Activated T-helper 1 cell treated with anti-CD3 and anti-CD28 coated beads, Interleukin-12 subunit alpha, Interleukin-12 subunit beta, Interleukin-2, Interleukin-4 antibody, amounts not matched to agents 30 ng/mL and 10 ng/mL and 1 ng/mL, durations not matched to agents 14 hours and 24 hours and 36 hours (primary cell): ENCODE data around the gene ZBTB1. TPM values are rescaled to one million over a fixed set of nuclear protein-coding genes. Genes with fewer than 3 reads are reported as not detected.
"Not testable (repeated sequence)": the region's sequence is repeated elsewhere in the genome, so short reads cannot be mapped to it uniquely, and the experiment has no call there.

Experiments
- DNase-seq: peaks from one replicate; pipeline ENCODE4 v3.0.0; 2021; ENCODE audit warnings: low spot score
- H3K27ac Mint-ChIP-seq: one replicate; pipeline ENCODE4 v1.8.0; 2021; ENCODE audit warnings: mild to moderate bottlenecking, mixed read lengths
- H3K27me3 Mint-ChIP-seq: one replicate; pipeline ENCODE4 v1.8.0; 2022; ENCODE audit warnings: mild to moderate bottlenecking, moderate library complexity, mixed read lengths; ENCODE audit not compliant: insufficient read depth
- H3K36me3 Mint-ChIP-seq: one replicate; pipeline ENCODE4 v1.8.0; 2021; ENCODE audit warnings: low read depth, mixed read lengths
- H3K4me1 Mint-ChIP-seq: one replicate; pipeline ENCODE4 v1.8.0; 2021; ENCODE audit warnings: low read depth, mixed read lengths
- H3K4me3 Mint-ChIP-seq: one replicate; pipeline ENCODE4 v1.8.0; 2021; ENCODE audit warnings: mild to moderate bottlenecking, moderate library complexity, mixed read lengths
- H3K9me3 Mint-ChIP-seq: one replicate; pipeline ENCODE4 v1.8.0; 2021; ENCODE audit warnings: mixed read lengths
- intact Hi-C: fragments of 100-400 bp; cut with micrococcal nuclease; formaldehyde crosslinking; loops from one replicate; pipeline ENCODE4 v1.15.1; 2024
- total RNA-seq: library from RNA; stranded (reverse); gene quantifications from 2 replicates; pipeline ENCODE4 v1.2.3, GENCODE V29; 2022

Gene ZBTB1
- total RNA-seq, 1 donor from 2014 or later, result 41.2 TPM

DNA sequence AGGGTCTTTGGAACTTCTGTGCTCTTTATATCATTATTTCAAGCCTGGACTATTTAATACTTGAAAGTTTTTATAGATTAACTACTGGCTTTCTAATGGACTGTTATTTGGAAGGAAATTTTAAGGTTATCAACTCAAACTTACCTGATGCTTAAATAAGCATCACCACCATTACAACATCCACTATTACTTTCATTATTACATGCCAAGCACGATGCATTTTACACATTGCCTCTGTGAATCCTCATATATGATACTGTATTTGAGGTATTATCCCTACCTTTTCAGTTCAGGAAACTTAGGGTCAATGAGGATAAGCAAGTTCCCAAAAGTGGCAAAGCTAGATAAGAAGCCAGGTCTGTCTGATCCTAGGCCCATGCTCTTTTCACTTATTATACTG lies 12.4 kb downstream of the ZBTB1 start:
- DNase-seq, result no peak
- Mint-ChIP-seq H3K4me1 (peaks cover 49% of the 10 kb centered on the region), H3K27me3 (no peaks in the 10 kb centered on the region), H3K27ac (no peak overlapping the region), H3K36me3 (peaks cover 5% of the 10 kb centered on the region), H3K9me3 (no peaks in the 10 kb centered on the region), H3K4me3 (no peak overlapping the region)
- intact Hi-C loops, result no loop called here

- H3K27ac Mint-ChIP-seq, DNase-seq, intact Hi-C loops, H3K36me3 Mint-ChIP-seq, H3K27me3 Mint-ChIP-seq, H3K4me3 Mint-ChIP-seq, H3K9me3 Mint-ChIP-seq: not testable (repeated sequence)
- H3K4me1 Mint-ChIP-seq, result peaks cover 44% of the 10 kb centered on the region
Observed at GRCh38 chr14:64517667-64518066, 13.1 kb downstream of the ZBTB1 start.

DNA sequence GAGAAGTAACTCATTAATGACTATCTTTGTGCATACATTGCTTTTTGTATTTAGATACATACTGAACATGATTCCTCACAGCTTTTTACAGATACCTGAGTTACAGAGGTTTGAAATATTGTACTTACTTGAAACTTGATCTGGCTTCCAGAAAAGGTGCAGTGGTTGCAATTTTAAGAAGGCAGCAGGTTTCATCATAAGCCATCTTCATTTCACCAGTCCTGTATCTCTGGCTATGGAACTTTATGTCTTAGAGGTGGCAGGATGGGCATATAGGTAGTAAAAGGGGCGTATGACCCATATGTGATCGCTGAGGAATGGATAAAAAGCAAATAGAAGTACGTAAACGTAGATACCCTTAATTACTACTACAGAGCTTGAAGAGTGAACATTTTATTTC lies 13.7 kb downstream of the ZBTB1 start:
- Mint-ChIP-seq H3K4me1 (peaks cover 44% of the 10 kb centered on the region), H3K9me3 (no peaks in the 10 kb centered on the region), H3K4me3 (no peak overlapping the region), H3K27me3 (no peaks in the 10 kb centered on the region), H3K36me3 (peaks cover 5% of the 10 kb centered on the region), H3K27ac (no peak overlapping the region)
- intact Hi-C loops, result no loop called here
- DNase-seq, result no peak

GRCh38 chr14:64520699-64521098 lies 16.1 kb downstream of the ZBTB1 start:
- no peaks in the 10 kb centered on the region for H3K27me3 Mint-ChIP-seq
- intact Hi-C loops, result no loop called here
- H3K4me1 Mint-ChIP-seq, result peaks cover 33% of the 10 kb centered on the region
- no peak for DNase-seq
- H3K27ac Mint-ChIP-seq, result no peak overlapping the region
- peaks cover 6% of the 10 kb centered on the region for H3K36me3 Mint-ChIP-seq
- H3K9me3 Mint-ChIP-seq, result no peaks in the 10 kb centered on the region
- H3K4me3 Mint-ChIP-seq, result no peak overlapping the region

DNA sequence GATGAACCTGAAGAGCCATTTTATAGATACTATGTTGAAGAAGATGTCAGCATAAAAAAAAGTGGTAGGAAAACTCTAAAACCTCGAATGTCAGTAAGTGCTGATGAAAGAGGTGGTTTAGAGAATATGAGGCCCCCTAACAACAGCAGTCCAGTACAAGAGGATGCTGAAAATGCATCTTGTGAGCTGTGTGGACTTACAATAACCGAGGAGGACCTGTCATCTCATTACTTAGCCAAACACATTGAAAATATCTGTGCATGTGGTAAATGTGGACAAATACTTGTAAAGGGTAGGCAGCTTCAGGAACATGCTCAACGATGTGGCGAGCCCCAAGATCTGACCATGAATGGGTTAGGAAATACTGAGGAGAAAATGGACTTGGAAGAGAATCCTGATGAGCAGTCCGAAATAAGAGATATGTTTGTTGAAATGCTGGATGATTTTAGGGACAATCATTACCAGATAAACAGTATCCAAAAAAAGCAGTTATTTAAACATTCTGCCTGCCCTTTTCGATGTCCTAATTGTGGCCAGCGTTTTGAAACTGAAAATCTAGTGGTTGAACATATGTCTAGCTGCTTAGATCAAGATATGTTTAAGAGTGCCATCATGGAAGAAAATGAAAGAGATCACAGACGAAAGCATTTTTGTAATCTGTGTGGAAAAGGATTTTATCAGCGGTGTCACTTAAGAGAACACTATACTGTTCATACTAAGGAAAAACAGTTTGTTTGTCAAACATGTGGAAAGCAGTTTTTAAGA lies 18.2 kb downstream of the ZBTB1 start:
- Mint-ChIP-seq H3K9me3 (no peaks in the 10 kb centered on the region), H3K27me3 (no peaks in the 10 kb centered on the region), H3K4me1 (peaks cover 19% of the 10 kb centered on the region), H3K4me3 (no peak overlapping the region), H3K36me3 (peaks cover 16% of the 10 kb centered on the region), H3K27ac (no peak overlapping the region)
- intact Hi-C loops, result no loop called here
- DNase-seq, result no peak

DNA sequence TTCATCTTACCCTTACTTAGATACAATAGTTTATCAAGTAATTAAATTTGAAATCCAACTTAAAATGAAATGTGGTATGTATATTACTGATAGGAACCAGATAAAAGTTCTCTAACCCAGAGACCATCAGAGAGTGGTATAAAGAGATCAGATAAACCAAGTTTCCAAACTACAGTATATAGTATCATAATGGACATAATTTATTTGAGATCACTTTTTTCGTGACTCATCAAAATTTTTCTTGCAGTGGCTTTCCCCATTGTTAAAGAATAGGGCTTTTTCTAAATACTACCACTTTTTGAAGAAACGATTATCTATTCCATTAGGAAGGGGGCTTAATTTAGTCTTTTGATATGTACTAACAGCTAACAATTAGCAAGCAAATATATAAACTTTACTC lies 20.8 kb downstream of the ZBTB1 start:
- intact Hi-C loops, result no loop called here
- Mint-ChIP-seq H3K36me3 (peaks cover 21% of the 10 kb centered on the region), H3K9me3 (no peaks in the 10 kb centered on the region), H3K27me3 (no peaks in the 10 kb centered on the region), H3K4me1 (peaks cover 9% of the 10 kb centered on the region), H3K27ac (no peak overlapping the region), H3K4me3 (no peak overlapping the region)
- DNase-seq, result no peak

DNA sequence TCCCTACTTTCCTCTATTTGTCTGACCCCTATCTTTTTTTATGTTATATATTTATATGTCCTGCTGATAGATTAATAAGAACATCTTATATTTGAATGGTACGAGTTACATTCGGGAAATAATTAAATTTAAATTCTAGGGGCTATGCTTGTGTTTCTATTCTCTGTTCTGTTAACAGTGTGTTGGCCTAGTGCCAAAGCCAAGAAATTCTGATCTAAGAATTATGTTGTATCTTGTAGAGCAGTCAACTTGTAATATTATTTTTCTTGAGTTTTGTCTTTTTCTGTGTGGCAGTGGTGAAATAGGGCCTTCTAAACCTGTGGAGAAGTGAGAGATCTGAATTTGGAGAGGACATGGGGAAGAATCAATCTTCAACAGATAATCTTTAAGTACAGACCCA lies 27.0 kb downstream of the ZBTB1 start:
- Mint-ChIP-seq H3K9me3 (no peaks in the 10 kb centered on the region), H3K4me1 (no peaks in the 10 kb centered on the region), H3K4me3 (no peak overlapping the region), H3K27me3 (no peaks in the 10 kb centered on the region), H3K27ac (no peak overlapping the region), H3K36me3 (peaks cover 12% of the 10 kb centered on the region)
- intact Hi-C loops, result no loop called here
- DNase-seq, result no peak

GRCh38 chr14:64536488-64537245 lies 32.1 kb downstream of the ZBTB1 start:
- no peak overlapping the region for H3K4me3 Mint-ChIP-seq
- peaks cover 6% of the 10 kb centered on the region for H3K9me3 Mint-ChIP-seq
- no peak for DNase-seq
- H3K36me3 Mint-ChIP-seq, result peaks cover 4% of the 10 kb centered on the region
- peaks cover 25% of the 10 kb centered on the region for H3K27me3 Mint-ChIP-seq
- intact Hi-C loops, result no loop called here
- H3K27ac Mint-ChIP-seq, result no peak overlapping the region
- H3K4me1 Mint-ChIP-seq, result peaks cover 25% of the 10 kb centered on the region

DNA sequence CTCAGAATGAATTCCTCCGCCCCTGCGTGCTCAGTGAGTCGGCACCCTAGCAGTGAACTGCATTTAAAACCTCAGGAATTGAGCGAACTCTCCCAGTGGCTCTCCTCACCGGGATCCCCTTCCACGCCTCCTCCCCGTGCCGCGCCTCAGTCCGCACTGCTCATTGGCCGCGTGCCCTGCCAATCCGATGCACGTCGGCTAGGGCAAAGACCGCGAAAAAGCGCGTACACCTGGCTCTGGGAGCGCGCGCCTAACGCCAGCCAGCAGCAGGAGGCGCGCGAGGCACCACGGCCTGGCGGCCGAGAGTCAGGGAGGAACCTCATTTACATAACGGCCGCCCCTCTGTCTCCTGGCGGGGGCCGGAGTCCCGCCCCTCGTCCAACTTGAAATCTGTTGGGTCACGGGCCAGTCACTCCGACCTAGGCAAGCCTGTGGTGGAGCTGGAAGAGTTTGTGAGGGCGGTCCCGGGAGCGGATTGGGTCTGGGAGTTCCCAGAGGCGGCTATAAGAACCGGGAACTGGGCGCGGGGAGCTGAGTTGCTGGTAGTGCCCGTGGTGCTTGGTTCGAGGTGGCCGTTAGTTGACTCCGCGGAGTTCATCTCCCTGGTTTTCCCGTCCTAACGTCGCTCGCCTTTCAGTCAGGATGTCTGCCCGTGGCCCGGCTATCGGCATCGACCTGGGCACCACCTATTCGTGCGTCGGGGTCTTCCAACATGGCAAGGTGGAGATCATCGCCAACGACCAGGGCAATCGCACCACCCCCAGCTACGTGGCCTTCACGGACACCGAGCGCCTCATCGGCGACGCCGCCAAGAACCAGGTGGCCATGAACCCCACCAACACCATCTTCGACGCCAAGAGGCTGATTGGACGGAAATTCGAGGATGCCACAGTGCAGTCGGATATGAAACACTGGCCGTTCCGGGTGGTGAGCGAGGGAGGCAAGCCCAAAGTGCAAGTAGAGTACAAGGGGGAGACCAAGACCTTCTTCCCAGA lies 35.9 kb downstream of the ZBTB1 start, which contains the start of gene HSPA2:
Gene HSPA2 (plus strand): TSS at position 534 of the 995 bp plus-strand sequence. CDS start 109 bp downstream, at position 643.
- H3K4me1 Mint-ChIP-seq, result peaks cover 42% of the 10 kb centered on the region
- DNase-seq, result peak; percentile 94
- H3K9me3 Mint-ChIP-seq, result peaks cover 11% of the 10 kb centered on the region
- intact Hi-C loops, result loop anchor here (1.0 to 10.0 kb wide), 10 partner anchors 8 to 374 kb away; partner anchors contain the start of genes CHURC1, MTHFD1 and ZBTB25
- H3K27me3 Mint-ChIP-seq, result peaks cover 56% of the 10 kb centered on the region
- peak within 1 kb of the TSS; percentile 92 for H3K27ac Mint-ChIP-seq
- peaks cover 10% of the 10 kb centered on the region for H3K36me3 Mint-ChIP-seq
- H3K4me3 Mint-ChIP-seq, result peak within 1 kb of the TSS; percentile 91

- H3K9me3 Mint-ChIP-seq, result peaks cover 11% of the 10 kb centered on the region
- peak overlapping the region; percentile 91 for H3K4me3 Mint-ChIP-seq
- H3K27ac Mint-ChIP-seq, result peak overlapping the region; percentile 92
- intact Hi-C loops, result loop anchor here (5.0 to 10.0 kb wide), 3 partner anchors 166 to 343 kb away; no protein-coding TSS in a partner anchor
- H3K36me3 Mint-ChIP-seq, result peaks cover 10% of the 10 kb centered on the region
- H3K4me1 Mint-ChIP-seq, result peaks cover 42% of the 10 kb centered on the region
- DNase-seq, result peak; percentile 8
- peaks cover 58% of the 10 kb centered on the region for H3K27me3 Mint-ChIP-seq
Observed at GRCh38 chr14:64541261-64541971, 36.8 kb downstream of the ZBTB1 start.

DNA sequence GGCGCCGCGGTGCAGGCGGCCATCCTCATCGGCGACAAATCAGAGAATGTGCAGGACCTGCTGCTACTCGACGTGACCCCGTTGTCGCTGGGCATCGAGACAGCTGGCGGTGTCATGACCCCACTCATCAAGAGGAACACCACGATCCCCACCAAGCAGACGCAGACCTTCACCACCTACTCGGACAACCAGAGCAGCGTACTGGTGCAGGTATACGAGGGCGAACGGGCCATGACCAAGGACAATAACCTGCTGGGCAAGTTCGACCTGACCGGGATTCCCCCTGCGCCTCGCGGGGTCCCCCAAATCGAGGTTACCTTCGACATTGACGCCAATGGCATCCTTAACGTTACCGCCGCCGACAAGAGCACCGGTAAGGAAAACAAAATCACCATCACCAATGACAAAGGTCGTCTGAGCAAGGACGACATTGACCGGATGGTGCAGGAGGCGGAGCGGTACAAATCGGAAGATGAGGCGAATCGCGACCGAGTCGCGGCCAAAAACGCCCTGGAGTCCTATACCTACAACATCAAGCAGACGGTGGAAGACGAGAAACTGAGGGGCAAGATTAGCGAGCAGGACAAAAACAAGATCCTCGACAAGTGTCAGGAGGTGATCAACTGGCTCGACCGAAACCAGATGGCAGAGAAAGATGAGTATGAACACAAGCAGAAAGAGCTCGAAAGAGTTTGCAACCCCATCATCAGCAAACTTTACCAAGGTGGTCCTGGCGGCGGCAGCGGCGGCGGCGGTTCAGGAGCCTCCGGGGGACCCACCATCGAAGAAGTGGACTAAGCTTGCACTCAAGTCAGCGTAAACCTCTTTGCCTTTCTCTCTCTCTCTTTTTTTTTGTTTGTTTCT lies 37.6 kb downstream of the ZBTB1 start:
- Mint-ChIP-seq H3K27ac (no peak overlapping the region), H3K4me1 (peaks cover 42% of the 10 kb centered on the region), H3K4me3 (peak overlapping the region; percentile 75), H3K36me3 (peaks cover 10% of the 10 kb centered on the region), H3K27me3 (peaks cover 57% of the 10 kb centered on the region), H3K9me3 (peaks cover 11% of the 10 kb centered on the region)
- DNase-seq, result no peak
- intact Hi-C loops, result loop anchor here (5.0 to 10.0 kb wide), 3 partner anchors 165 to 343 kb away; no protein-coding TSS in a partner anchor
